ENCODE measurements around the gene PA2G4.

The PA2G4 gene

DNA sequence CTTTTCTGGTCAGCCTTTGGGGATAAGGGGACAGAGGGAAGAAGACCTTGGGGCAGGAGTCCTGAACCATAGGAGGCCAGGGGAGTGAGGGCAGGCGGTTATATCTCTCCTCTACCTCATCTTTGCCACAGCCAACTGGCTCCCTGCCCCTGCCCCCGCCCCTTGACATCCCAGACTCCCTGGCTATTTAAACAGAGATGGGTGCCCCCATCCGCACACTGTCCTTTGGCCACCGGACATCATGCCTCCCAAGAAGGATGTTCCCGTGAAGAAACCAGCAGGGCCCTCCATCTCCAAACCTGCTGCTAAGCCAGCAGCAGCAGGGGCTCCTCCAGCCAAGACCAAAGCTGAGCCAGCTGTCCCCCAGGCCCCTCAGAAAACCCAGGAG is 49.3 kb downstream of the PA2G4 start:
- TF ChIP-seq, protein P1, sequence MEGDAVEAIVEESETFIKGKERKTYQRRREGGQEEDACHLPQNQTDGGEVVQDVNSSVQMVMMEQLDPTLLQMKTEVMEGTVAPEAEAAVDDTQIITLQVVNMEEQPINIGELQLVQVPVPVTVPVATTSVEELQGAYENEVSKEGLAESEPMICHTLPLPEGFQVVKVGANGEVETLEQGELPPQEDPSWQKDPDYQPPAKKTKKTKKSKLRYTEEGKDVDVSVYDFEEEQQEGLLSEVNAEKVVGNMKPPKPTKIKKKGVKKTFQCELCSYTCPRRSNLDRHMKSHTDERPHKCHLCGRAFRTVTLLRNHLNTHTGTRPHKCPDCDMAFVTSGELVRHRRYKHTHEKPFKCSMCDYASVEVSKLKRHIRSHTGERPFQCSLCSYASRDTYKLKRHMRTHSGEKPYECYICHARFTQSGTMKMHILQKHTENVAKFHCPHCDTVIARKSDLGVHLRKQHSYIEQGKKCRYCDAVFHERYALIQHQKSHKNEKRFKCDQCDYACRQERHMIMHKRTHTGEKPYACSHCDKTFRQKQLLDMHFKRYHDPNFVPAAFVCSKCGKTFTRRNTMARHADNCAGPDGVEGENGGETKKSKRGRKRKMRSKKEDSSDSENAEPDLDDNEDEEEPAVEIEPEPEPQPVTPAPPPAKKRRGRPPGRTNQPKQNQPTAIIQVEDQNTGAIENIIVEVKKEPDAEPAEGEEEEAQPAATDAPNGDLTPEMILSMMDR (IDR thresholded peaks at IDR 0.05; ENCODE audit: insufficient read depth, low read depth, low read length, missing control alignments) = no peak
- H3K4me3 ChIP-seq (ENCODE audit: low read length) = no peak overlapping the region
- no peak for DNase-seq (ENCODE audit: low read depth)

- TF ChIP-seq, protein P1 (IDR thresholded peaks at IDR 0.05; ENCODE audit: insufficient read depth, low read depth, low read length, missing control alignments) = no peak
Observed at GRCh38 chr12:56154246-56154771, 50.0 kb downstream of the PA2G4 start.

DNA sequence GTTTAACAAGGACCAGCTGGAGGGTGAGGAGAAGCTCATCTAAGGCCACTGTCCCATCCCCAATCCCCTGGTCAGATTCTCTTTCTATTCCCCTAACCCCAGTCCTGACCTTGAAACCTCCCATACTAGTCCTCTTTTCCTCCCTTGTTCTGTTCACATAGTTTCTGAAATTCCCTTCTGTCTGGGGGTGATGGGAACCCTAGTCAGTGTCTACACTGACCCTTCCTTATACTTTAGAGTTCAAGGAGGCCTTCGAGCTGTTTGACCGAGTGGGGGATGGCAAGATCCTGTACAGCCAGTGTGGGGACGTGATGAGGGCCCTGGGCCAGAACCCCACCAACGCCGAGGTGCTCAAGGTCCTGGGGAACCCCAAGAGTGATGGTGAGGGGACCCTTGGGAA is 50.5 kb downstream of the PA2G4 start:
- no peak overlapping the region for H3K4me3 ChIP-seq (ENCODE audit: low read length)

More at GRCh38 chr12:56154246-56154771, 50.0 kb downstream of the PA2G4 start:
- H3K4me3 ChIP-seq (ENCODE audit: low read length) = no peak overlapping the region
- DNase-seq (ENCODE audit: low read depth) = no peak

GRCh38 chr12:56155256-56155845 is 51.0 kb downstream of the PA2G4 start:
- H3K4me3 ChIP-seq (ENCODE audit: low read length) = no peak overlapping the region
- TF ChIP-seq, protein P1 (IDR thresholded peaks at IDR 0.05; ENCODE audit: insufficient read depth, low read depth, low read length, missing control alignments) = no peak
- no peak for DNase-seq (ENCODE audit: low read depth)

More for the DNA sequence above, 50.5 kb downstream of the PA2G4 start:
- TF ChIP-seq, protein P1 (IDR thresholded peaks at IDR 0.05; ENCODE audit: insufficient read depth, low read depth, low read length, missing control alignments) = no peak
- DNase-seq (ENCODE audit: low read depth) = no peak

GRCh38 chr12:56156464-56157200 is 52.3 kb downstream of the PA2G4 start:
- DNase-seq (ENCODE audit: low read depth) = peak; percentile 55
- peak overlapping the region; percentile 100 for H3K4me3 ChIP-seq (ENCODE audit: low read length)

GRCh38 chr12:56157201-56158028 is 53.1 kb downstream of the PA2G4 start:
- TF ChIP-seq, protein P1 (IDR thresholded peaks at IDR 0.05; ENCODE audit: insufficient read depth, low read depth, low read length, missing control alignments) = peak; percentile 49
- DNase-seq (ENCODE audit: low read depth) = peak; percentile 77
- peak overlapping the region; percentile 100 for H3K4me3 ChIP-seq (ENCODE audit: low read length)

All from epithelial cell of esophagus (primary cell).